ENCODE measurements around the gene DNAJC12. TPM values are rescaled to one million over a fixed set of nuclear protein-coding genes. Genes with fewer than 3 reads are reported as not detected.

Gene DNAJC12
- 56.2 to 75.8 TPM (median 66.0 TPM) in 5 replicates for total RNA-seq (2022; extraction: Qiagen RNA extraction; ENCODE audit: low read depth)

DNA sequence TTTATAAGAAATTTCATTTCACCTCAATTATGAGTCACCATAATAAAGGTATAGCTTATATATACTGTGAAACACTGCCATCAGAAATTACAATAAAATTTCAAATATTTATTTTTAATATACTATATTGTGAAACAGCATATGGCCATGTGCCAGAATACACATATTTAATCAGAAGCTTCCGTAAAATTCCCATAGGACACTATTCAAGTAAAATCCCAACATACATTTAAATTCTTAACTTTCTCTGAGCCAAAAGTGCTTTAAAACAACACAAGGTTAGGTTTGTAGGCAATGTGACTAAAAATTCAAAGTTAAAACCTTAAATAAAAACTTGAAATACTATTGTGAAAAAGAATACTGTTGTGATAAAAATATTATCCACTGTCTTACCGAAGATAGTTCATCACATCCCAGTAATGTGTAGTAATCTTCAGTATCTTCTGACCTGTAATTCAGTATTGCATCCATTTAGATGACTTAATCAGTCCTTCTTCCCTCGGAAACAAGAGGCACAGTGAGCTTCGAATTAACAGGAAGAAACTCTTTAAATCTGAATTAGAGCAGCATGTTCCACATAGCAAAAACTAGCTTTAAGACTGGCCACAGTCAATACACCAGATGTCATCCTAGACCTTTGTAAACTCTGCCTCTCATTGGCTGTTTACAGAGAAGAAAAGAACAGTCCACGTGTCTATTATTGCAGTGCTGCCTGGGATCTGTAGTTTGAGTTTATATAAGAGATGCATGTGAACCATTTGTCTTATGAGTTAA lies at the start of gene DNAJC12:
Gene DNAJC12, minus strand, starts transcription at position 648 of the 774 bp plus-strand sequence. Its CDS starts 177 bp downstream, at position 471.

DNA sequence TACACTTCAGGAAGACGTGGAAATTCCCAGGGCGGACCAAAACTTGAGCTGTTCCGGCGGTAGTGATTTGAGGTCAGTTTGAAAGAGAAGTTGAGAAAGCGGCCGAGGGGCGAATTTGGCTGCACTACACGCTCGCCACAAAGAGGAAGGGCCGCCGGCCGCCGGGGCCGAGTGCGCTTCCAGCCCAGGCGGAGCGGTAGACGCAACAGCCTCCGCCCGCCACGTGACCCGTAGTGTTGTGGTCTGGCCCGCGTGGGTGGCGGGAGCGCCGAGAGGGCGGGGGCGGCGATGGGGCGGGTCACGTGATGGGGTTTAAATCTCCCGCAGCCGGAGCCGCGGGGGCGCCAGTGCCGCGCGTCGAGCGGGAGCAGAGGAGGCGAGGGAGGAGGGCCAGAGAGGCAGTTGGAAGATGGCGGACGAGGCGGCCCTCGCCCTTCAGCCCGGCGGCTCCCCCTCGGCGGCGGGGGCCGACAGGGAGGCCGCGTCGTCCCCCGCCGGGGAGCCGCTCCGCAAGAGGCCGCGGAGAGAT lies 46.4 kb upstream of the DNAJC12 start, which contains the start of gene SIRT1:
Gene SIRT1, plus strand, starts transcription at position 344 of the 529 bp plus-strand sequence. Its CDS starts 66 bp downstream, at position 410.

Other genes starting within 250 kb of the DNAJC12 start
- not detected in 5 replicates for gene CTNNA3, start 142.0 kb downstream of the DNAJC12 start, total RNA-seq (2022; extraction: Qiagen RNA extraction; ENCODE audit: low read depth)
- gene SIRT1, start 46.5 kb upstream of the DNAJC12 start, total RNA-seq (2022; extraction: Qiagen RNA extraction; ENCODE audit: low read depth), result 25.6 to 32.3 TPM (median 26.5 TPM) in 5 replicates
- gene HERC4, start 237.1 kb upstream of the DNAJC12 start, total RNA-seq (2022; extraction: Qiagen RNA extraction; ENCODE audit: low read depth), result 54.5 to 72.1 TPM (median 61.5 TPM) in 5 replicates